ENCODE data around the gene IL4R. TPM values are rescaled to one million over a fixed set of nuclear protein-coding genes. Genes with fewer than 3 reads are reported as not detected.

Gene IL4R
- total and polyA plus RNA-seq, 10 of the 15 experiments (the other 5 are each of a cell fraction or from before 2014, with no cell fraction given) = 2.6 to 70.4 (median 36.6) TPM

- TF ChIP-seq, protein P1, sequence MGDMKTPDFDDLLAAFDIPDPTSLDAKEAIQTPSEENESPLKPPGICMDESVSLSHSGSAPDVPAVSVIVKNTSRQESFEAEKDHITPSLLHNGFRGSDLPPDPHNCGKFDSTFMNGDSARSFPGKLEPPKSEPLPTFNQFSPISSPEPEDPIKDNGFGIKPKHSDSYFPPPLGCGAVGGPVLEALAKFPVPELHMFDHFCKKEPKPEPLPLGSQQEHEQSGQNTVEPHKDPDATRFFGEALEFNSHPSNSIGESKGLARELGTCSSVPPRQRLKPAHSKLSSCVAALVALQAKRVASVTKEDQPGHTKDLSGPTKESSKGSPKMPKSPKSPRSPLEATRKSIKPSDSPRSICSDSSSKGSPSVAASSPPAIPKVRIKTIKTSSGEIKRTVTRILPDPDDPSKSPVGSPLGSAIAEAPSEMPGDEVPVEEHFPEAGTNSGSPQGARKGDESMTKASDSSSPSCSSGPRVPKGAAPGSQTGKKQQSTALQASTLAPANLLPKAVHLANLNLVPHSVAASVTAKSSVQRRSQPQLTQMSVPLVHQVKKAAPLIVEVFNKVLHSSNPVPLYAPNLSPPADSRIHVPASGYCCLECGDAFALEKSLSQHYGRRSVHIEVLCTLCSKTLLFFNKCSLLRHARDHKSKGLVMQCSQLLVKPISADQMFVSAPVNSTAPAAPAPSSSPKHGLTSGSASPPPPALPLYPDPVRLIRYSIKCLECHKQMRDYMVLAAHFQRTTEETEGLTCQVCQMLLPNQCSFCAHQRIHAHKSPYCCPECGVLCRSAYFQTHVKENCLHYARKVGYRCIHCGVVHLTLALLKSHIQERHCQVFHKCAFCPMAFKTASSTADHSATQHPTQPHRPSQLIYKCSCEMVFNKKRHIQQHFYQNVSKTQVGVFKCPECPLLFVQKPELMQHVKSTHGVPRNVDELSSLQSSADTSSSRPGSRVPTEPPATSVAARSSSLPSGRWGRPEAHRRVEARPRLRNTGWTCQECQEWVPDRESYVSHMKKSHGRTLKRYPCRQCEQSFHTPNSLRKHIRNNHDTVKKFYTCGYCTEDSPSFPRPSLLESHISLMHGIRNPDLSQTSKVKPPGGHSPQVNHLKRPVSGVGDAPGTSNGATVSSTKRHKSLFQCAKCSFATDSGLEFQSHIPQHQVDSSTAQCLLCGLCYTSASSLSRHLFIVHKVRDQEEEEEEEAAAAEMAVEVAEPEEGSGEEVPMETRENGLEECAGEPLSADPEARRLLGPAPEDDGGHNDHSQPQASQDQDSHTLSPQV (IDR thresholded peaks at IDR 0.05) = no peak
- TF ChIP-seq EP300 (IDR thresholded peaks at IDR 0.05; ENCODE audit: borderline replicate concordance in 1 of 2, control insufficient read depth in 1 of 2, low read depth in 2 of 2, low read length in 2 of 2) = peak in 1 of 2 experiments; percentile 73; a peak in 2 of 4 replicates
- TF ChIP-seq EED (IDR thresholded peaks at IDR 0.05; ENCODE audit: low read depth) = no peak; the same call in 1 of the 2 replicates
- TF ChIP-seq CHD4 (IDR thresholded peaks at IDR 0.05) = no peak
- TF ChIP-seq ZBED1 (IDR thresholded peaks at IDR 0.05; ENCODE audit: borderline replicate concordance) = peak; percentile 19; the same call in 1 of the 2 replicates
- TF ChIP-seq BHLHE40 (IDR thresholded peaks at IDR 0.05; ENCODE audit: borderline replicate concordance in 1 of 2, low read depth in 2 of 2, low read length in 1 of 2) = peak; percentile 91 to 97
- no peak for TF ChIP-seq CBX5 (IDR thresholded peaks at IDR 0.05; ENCODE audit: low read depth)
- TF ChIP-seq CREB1 (IDR thresholded peaks at IDR 0.05; ENCODE audit: low read depth) = no peak
- TF ChIP-seq EZH2 (IDR thresholded peaks at IDR 0.05; ENCODE audit: borderline replicate concordance, control insufficient read depth, low read depth, low read length) = no peak
- no peak for TF ChIP-seq ZZZ3 (IDR thresholded peaks at IDR 0.05; ENCODE audit: control insufficient read depth, insufficient read length, low read depth)
- TF ChIP-seq SUPT20H (IDR thresholded peaks at IDR 0.05; ENCODE audit: borderline replicate concordance, control insufficient read depth, low read depth, low read length) = no peak
- TF ChIP-seq NFXL1 (IDR thresholded peaks at IDR 0.05; ENCODE audit: borderline replicate concordance) = no peak
- TF ChIP-seq, protein P2, sequence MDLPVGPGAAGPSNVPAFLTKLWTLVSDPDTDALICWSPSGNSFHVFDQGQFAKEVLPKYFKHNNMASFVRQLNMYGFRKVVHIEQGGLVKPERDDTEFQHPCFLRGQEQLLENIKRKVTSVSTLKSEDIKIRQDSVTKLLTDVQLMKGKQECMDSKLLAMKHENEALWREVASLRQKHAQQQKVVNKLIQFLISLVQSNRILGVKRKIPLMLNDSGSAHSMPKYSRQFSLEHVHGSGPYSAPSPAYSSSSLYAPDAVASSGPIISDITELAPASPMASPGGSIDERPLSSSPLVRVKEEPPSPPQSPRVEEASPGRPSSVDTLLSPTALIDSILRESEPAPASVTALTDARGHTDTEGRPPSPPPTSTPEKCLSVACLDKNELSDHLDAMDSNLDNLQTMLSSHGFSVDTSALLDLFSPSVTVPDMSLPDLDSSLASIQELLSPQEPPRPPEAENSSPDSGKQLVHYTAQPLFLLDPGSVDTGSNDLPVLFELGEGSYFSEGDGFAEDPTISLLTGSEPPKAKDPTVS (IDR thresholded peaks at IDR 0.05; ENCODE audit: low read depth, low read length) = no peak
- peak; percentile 36; the same call in 1 of the 2 replicates for TF ChIP-seq JUND (IDR thresholded peaks at IDR 0.05; ENCODE audit: low read depth, low read length)
- no peak for TF ChIP-seq NFIC (IDR thresholded peaks at IDR 0.05; ENCODE audit: low read depth, low read length)
- TF ChIP-seq IKZF2 (IDR thresholded peaks at IDR 0.05) = peak; percentile 79 to 81; a peak in 3 of 4 replicates
- TF ChIP-seq IKZF1 (conservative IDR thresholded peaks at IDR 0.05) = peak; percentile 89
- peak; percentile 84 for TF ChIP-seq SMAD5 (IDR thresholded peaks at IDR 0.05; ENCODE audit: low read depth)
- TF ChIP-seq SREBF2 (IDR thresholded peaks at IDR 0.05; ENCODE audit: low read length) = no peak
- TF ChIP-seq, protein P3, sequence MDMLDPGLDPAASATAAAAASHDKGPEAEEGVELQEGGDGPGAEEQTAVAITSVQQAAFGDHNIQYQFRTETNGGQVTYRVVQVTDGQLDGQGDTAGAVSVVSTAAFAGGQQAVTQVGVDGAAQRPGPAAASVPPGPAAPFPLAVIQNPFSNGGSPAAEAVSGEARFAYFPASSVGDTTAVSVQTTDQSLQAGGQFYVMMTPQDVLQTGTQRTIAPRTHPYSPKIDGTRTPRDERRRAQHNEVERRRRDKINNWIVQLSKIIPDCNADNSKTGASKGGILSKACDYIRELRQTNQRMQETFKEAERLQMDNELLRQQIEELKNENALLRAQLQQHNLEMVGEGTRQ (IDR thresholded peaks at IDR 0.05; ENCODE audit: borderline replicate concordance, low read depth, low read length) = no peak; the same call in 1 of the 2 replicates
- TF ChIP-seq, protein P4, sequence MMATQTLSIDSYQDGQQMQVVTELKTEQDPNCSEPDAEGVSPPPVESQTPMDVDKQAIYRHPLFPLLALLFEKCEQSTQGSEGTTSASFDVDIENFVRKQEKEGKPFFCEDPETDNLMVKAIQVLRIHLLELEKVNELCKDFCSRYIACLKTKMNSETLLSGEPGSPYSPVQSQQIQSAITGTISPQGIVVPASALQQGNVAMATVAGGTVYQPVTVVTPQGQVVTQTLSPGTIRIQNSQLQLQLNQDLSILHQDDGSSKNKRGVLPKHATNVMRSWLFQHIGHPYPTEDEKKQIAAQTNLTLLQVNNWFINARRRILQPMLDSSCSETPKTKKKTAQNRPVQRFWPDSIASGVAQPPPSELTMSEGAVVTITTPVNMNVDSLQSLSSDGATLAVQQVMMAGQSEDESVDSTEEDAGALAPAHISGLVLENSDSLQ (IDR thresholded peaks at IDR 0.05) = peak; percentile 98
- TF ChIP-seq RUNX3 (IDR thresholded peaks at IDR 0.05; ENCODE audit: low read length) = no peak
- TF ChIP-seq RFX5 (IDR thresholded peaks at IDR 0.05; ENCODE audit: low read depth, low read length) = no peak
These were observed 88.2 kb downstream of the IL4R start, which contains the start of gene IL21R (continued) for GRCh38 chr16:27401768-27402568.
